Activated CD4-positive, alpha-beta T cell treated with anti-CD3 and anti-CD28 coated beads for 36 hours (primary cell): ENCODE data around the gene FARSA. TPM values are rescaled to one million over a fixed set of nuclear protein-coding genes. Genes with fewer than 3 reads are reported as not detected.
A peak's percentile ranks its signal among the peaks of the same experiment; 100 is the strongest.
"Not testable (repeated sequence)": the region's sequence is repeated elsewhere in the genome, so short reads cannot be mapped to it uniquely, and the experiment has no call there.

ENCODE experiments used
- ATAC-seq: fragments of 200-7000 bp; cut with Tn5 transposase; one replicate; pipeline ENCODE4 v1.10.0; 2021; ENCODE audit warnings: mild to moderate bottlenecking, moderate library complexity
- CTCF ChIA-PET: fragments of 350-600 bp; sonication (Branson Sonifier 250); formaldehyde crosslinking; loops from one replicate; lab custom pipeline; 2021; ENCODE audit warnings: antibody characterized with exemption; lab: Charles Lee
- POLR2A ChIA-PET: fragments of 350-600 bp; sonication (Branson Sonifier 250); formaldehyde crosslinking; loops from one replicate; lab custom pipeline; 2021; ENCODE audit warnings: antibody characterized with exemption, inconsistent platforms; lab: Charles Lee
- DNase-seq: peaks from one replicate; pipeline ENCODE4 v3.0.0-alpha.2; 2020
- H3K27ac Mint-ChIP-seq: one replicate; pipeline ENCODE4 v1.8.0; 2021; ENCODE audit warnings: mixed read lengths
- H3K27me3 Mint-ChIP-seq: one replicate; pipeline ENCODE4 v1.8.0; 2021; ENCODE audit warnings: mixed read lengths
- H3K36me3 Mint-ChIP-seq: one replicate; pipeline ENCODE4 v1.8.0; 2021; ENCODE audit warnings: low read depth, mixed read lengths
- H3K4me1 Mint-ChIP-seq: one replicate; pipeline ENCODE4 v1.8.0; 2021; ENCODE audit warnings: mixed read lengths
- H3K4me3 Mint-ChIP-seq: one replicate; pipeline ENCODE4 v1.8.0; 2021; ENCODE audit warnings: mild to moderate bottlenecking, moderate library complexity, mixed read lengths
- H3K9me3 Mint-ChIP-seq: one replicate; pipeline ENCODE4 v1.8.0; 2021; ENCODE audit warnings: low read depth, mixed read lengths
- intact Hi-C, 2 experiments: fragments of 100-400 bp; cut with DNase I in 1 of 2; cut with micrococcal nuclease in 1 of 2; formaldehyde crosslinking; loops; one replicate each; pipeline versions ENCODE4 v1.14.2 to v1.15.1; 2022 to 2024; cut with DNase I, micrococcal nuclease
- total RNA-seq, 2 experiments: library from RNA; stranded (reverse); gene quantifications; one replicate each; pipeline ENCODE4 v1.2.3, GENCODE V29; 2021

FARSA gene
- total RNA-seq, 2 experiments from 2014 or later: 120 to 142 TPM

- POLR2A ChIA-PET: interaction anchor here (0.8 to 0.9 kb wide), 2 partner anchors 8 to 13 kb away, joined by 3 read pairs; no protein-coding TSS in a partner anchor
- H3K4me1 Mint-ChIP-seq: peaks cover 34% of the 10 kb centered on the region
- peak; percentile 38 for DNase-seq
These were observed 21.1 kb upstream of the FARSA start for GRCh38 chr19:12954612-12954962.

GRCh38 chr19:12953799-12954611, 20.5 kb upstream of the FARSA start:
- Mint-ChIP-seq H3K27ac (peak overlapping the region; percentile 88), H3K36me3 (peaks cover 62% of the 10 kb centered on the region), H3K27me3 (no peaks in the 10 kb centered on the region), H3K4me1 (peaks cover 34% of the 10 kb centered on the region), H3K4me3 (no peak overlapping the region), H3K9me3 (no peaks in the 10 kb centered on the region)
- peak; percentile 16 for ATAC-seq
- POLR2A ChIA-PET: interaction anchor here (0.8 to 0.9 kb wide), 2 partner anchors 7 to 14 kb away, joined by 3 read pairs; no protein-coding TSS in a partner anchor
- intact Hi-C loops: no loop called here
- CTCF ChIA-PET: interaction anchor here (5.4 kb wide), 1 partner anchor 11 kb away, joined by 38 read pairs; no protein-coding TSS in a partner anchor
- DNase-seq: no peak

More at GRCh38 chr19:12954612-12954962, 21.1 kb upstream of the FARSA start:
- Mint-ChIP-seq H3K27me3 (no peaks in the 10 kb centered on the region), H3K4me3 (peak overlapping the region; percentile 91), H3K36me3 (peaks cover 60% of the 10 kb centered on the region), H3K27ac (peak overlapping the region; percentile 88), H3K9me3 (no peaks in the 10 kb centered on the region)
- ATAC-seq: no peak
- intact Hi-C loops: no loop called here
- CTCF ChIA-PET: interaction anchor here (5.4 kb wide), 1 partner anchor 11 kb away, joined by 38 read pairs; no protein-coding TSS in a partner anchor

GRCh38 chr19:12953138-12953798, 19.8 kb upstream of the FARSA start:
- DNase-seq (no peak), ATAC-seq (no peak)
- ChIA-PET POLR2A (no interaction called here), CTCF (interaction anchor here (0.6 to 5.4 kb wide), 3 partner anchors 9 to 24 kb away, joined by 3 to 38 read pairs (median 4); no protein-coding TSS in a partner anchor)
- Mint-ChIP-seq H3K27me3 (no peaks in the 10 kb centered on the region), H3K4me3 (no peak overlapping the region), H3K9me3 (no peaks in the 10 kb centered on the region), H3K4me1 (peaks cover 34% of the 10 kb centered on the region), H3K36me3 (peaks cover 70% of the 10 kb centered on the region), H3K27ac (peak overlapping the region; percentile 73)
- intact Hi-C loops: no loop called here

- intact Hi-C loops: no loop called here
- DNase-seq: no peak
- H3K27me3 Mint-ChIP-seq: no peaks in the 10 kb centered on the region
- H3K4me1 Mint-ChIP-seq: peaks cover 36% of the 10 kb centered on the region
- peaks cover 76% of the 10 kb centered on the region for H3K36me3 Mint-ChIP-seq
- H3K9me3 Mint-ChIP-seq: no peaks in the 10 kb centered on the region
- no peak for ATAC-seq
- CTCF ChIA-PET: interaction anchor here (0.6 to 5.4 kb wide), 3 partner anchors 10 to 24 kb away, joined by 3 to 38 read pairs (median 4); no protein-coding TSS in a partner anchor
- H3K27ac Mint-ChIP-seq: peak overlapping the region; percentile 37
- POLR2A ChIA-PET: no interaction called here
- H3K4me3 Mint-ChIP-seq: no peak overlapping the region
These were observed 19.1 kb upstream of the FARSA start for GRCh38 chr19:12952488-12953137.

GRCh38 chr19:12952050-12952449, 18.5 kb upstream of the FARSA start:
- H3K4me3 Mint-ChIP-seq, H3K27me3 Mint-ChIP-seq, DNase-seq, POLR2A ChIA-PET, ATAC-seq, intact Hi-C loops, H3K9me3 Mint-ChIP-seq: not testable (repeated sequence)
- peaks cover 79% of the 10 kb centered on the region for H3K36me3 Mint-ChIP-seq
- H3K4me1 Mint-ChIP-seq: peaks cover 40% of the 10 kb centered on the region
- CTCF ChIA-PET: interaction anchor here (0.6 kb wide), 1 partner anchor 238 kb away, joined by 3 read pairs; no protein-coding TSS in a partner anchor
- H3K27ac Mint-ChIP-seq: peak overlapping the region; percentile 8

GRCh38 chr19:12949363-12950283, 16.1 kb upstream of the FARSA start:
- POLR2A ChIA-PET: no interaction called here
- no peak overlapping the region for H3K4me3 Mint-ChIP-seq

GRCh38 chr19:12948612-12949362, 15.3 kb upstream of the FARSA start:
- intact Hi-C loops: loop anchor here (5.0 to 10.0 kb wide), 3 partner anchors 226 to 1566 kb away; partner anchors contain the start of genes DNAJB1 (in 1 of the 2), TNPO2 (in 1 of the 2), ZNF490 (in 1 of the 2) and ZNF791 (in 1 of the 2)
- POLR2A ChIA-PET: no interaction called here
- peaks cover 40% of the 10 kb centered on the region for H3K4me1 Mint-ChIP-seq
- H3K27me3 Mint-ChIP-seq: no peaks in the 10 kb centered on the region
- peaks cover 80% of the 10 kb centered on the region for H3K36me3 Mint-ChIP-seq
- DNase-seq (no peak), ATAC-seq (no peak)
- H3K9me3 Mint-ChIP-seq: no peaks in the 10 kb centered on the region
- H3K27ac Mint-ChIP-seq: no peak overlapping the region
- H3K4me3 Mint-ChIP-seq: no peak overlapping the region
- CTCF ChIA-PET: interaction anchor here (1.0 kb wide), 1 partner anchor 17 kb away, joined by 3 read pairs; no protein-coding TSS in a partner anchor

More at GRCh38 chr19:12949363-12950283, 16.1 kb upstream of the FARSA start:
- DNase-seq: no peak
- intact Hi-C loops: loop anchor here (5.0 to 10.0 kb wide), 3 partner anchors 227 to 1565 kb away; partner anchors contain the start of genes DNAJB1 (in 1 of the 2), TNPO2 (in 1 of the 2), ZNF490 (in 1 of the 2) and ZNF791 (in 1 of the 2)
- no peak for ATAC-seq
- CTCF ChIA-PET: interaction anchor here (1.0 kb wide), 1 partner anchor 16 kb away, joined by 3 read pairs; no protein-coding TSS in a partner anchor
- peaks cover 80% of the 10 kb centered on the region for H3K36me3 Mint-ChIP-seq
- peaks cover 41% of the 10 kb centered on the region for H3K4me1 Mint-ChIP-seq
- no peaks in the 10 kb centered on the region for H3K27me3 Mint-ChIP-seq
- peak overlapping the region; percentile 64 for H3K27ac Mint-ChIP-seq
- no peaks in the 10 kb centered on the region for H3K9me3 Mint-ChIP-seq

GRCh38 chr19:12947702-12948611, 14.4 kb upstream of the FARSA start:
- no peaks in the 10 kb centered on the region for H3K9me3 Mint-ChIP-seq
- ChIA-PET POLR2A (interaction anchor here (0.5 kb wide), 1 partner anchor 17 kb away, joined by 3 read pairs; no protein-coding TSS in a partner anchor), CTCF (interaction anchor here (0.6 to 1.1 kb wide), 2 partner anchors 17 to 103 kb away, joined by 4 to 5 read pairs; no protein-coding TSS in a partner anchor)
- DNase-seq (no peak), ATAC-seq (no peak)
- no peaks in the 10 kb centered on the region for H3K27me3 Mint-ChIP-seq
- peaks cover 41% of the 10 kb centered on the region for H3K4me1 Mint-ChIP-seq
- H3K36me3 Mint-ChIP-seq: peaks cover 80% of the 10 kb centered on the region
- intact Hi-C loops: loop anchor here (5.0 to 10.0 kb wide), 3 partner anchors 226 to 1567 kb away; partner anchors contain the start of genes DNAJB1 (in 1 of the 2), TNPO2 (in 1 of the 2), ZNF490 (in 1 of the 2) and ZNF791 (in 1 of the 2)
- peak overlapping the region; percentile 88 for H3K4me3 Mint-ChIP-seq
- peak overlapping the region; percentile 70 for H3K27ac Mint-ChIP-seq
